MM.1S (cell line): ENCODE data around the gene HS2ST1.

Source experiments
- DNase-seq: peaks from one replicate; pipeline ENCODE4 v3.0.0-alpha.2; 2015
- H2AFZ ChIP-seq: fragments of 300-600 bp; sonication (generic); 2 replicates; pipeline ENCODE4 v1.6.0; 2016; ENCODE audit warnings: antibody characterized with exemption, low read length
- H3F3A ChIP-seq: fragments of 300-600 bp; sonication (generic); 2 replicates; pipeline ENCODE4 v1.6.1; 2016; ENCODE audit warnings: mild to moderate bottlenecking, antibody characterized with exemption, low read length, moderate library complexity, mixed read lengths; ENCODE audit not compliant: insufficient read depth
- H3K27ac ChIP-seq: fragments of 300-600 bp; sonication (generic); 2 replicates; pipeline ENCODE4 v1.5.1; 2016; ENCODE audit warnings: mild to moderate bottlenecking, low read length
- H3K27me3 ChIP-seq: fragments of 300-600 bp; sonication (generic); replicated peaks from 2 replicates; pipeline ENCODE4 v1.6.0; 2016; ENCODE audit warnings: low read length; ENCODE audit not compliant: insufficient read depth
- H3K36me3 ChIP-seq: fragments of 300-600 bp; sonication (generic); replicated peaks from 2 replicates; pipeline ENCODE4 v1.6.1; 2016; ENCODE audit warnings: mild to moderate bottlenecking, low read length, mixed read lengths; ENCODE audit not compliant: insufficient read depth
- H3K4me1 ChIP-seq: fragments of 300-600 bp; sonication (generic); 2 replicates; pipeline ENCODE4 v1.6.1; 2016; ENCODE audit warnings: low read length, mixed read lengths
- H3K4me2 ChIP-seq: fragments of 300-600 bp; sonication (generic); 2 replicates; pipeline ENCODE4 v1.6.0; 2016; ENCODE audit warnings: low read depth, low read length
- H3K4me3 ChIP-seq: fragments of 300-600 bp; sonication (generic); 2 replicates; pipeline ENCODE4 v1.5.1; 2016; ENCODE audit warnings: low read length, mixed read lengths
- H3K79me2 ChIP-seq: fragments of 300-600 bp; sonication (generic); 2 replicates; pipeline ENCODE4 v1.6.1; 2016; ENCODE audit warnings: mixed run types, low read length, mixed read lengths
- H3K9ac ChIP-seq: fragments of 300-600 bp; sonication (generic); 2 replicates; pipeline ENCODE4 v1.6.1; 2016; ENCODE audit warnings: low read length, mixed read lengths
- H3K9me2 ChIP-seq: fragments of 300-600 bp; sonication (generic); replicated peaks from 2 replicates; pipeline ENCODE4 v1.6.1; 2016; ENCODE audit warnings: mild to moderate bottlenecking, low read length, mixed read lengths; ENCODE audit not compliant: insufficient read depth
- H3K9me3 ChIP-seq: fragments of 300-600 bp; sonication (generic); replicated peaks from 2 replicates; pipeline ENCODE4 v1.6.1; 2016; ENCODE audit warnings: mild to moderate bottlenecking, low read length, mixed read lengths; ENCODE audit not compliant: insufficient read depth
- H4K20me1 ChIP-seq: fragments of 300-600 bp; sonication (generic); 2 replicates; pipeline ENCODE4 v1.6.1; 2016; ENCODE audit warnings: mild to moderate bottlenecking, low read length, moderate library complexity, mixed read lengths; ENCODE audit not compliant: insufficient read depth
- EZH2 ChIP-seq: fragments of 300-600 bp; sonication (generic); optimal IDR thresholded peaks from 2 replicates; pipeline ENCODE3; 2017; ENCODE audit warnings: low read depth, mild to moderate bottlenecking, antibody characterized with exemption, low read length, mixed read lengths
- EZH2phosphoT487 ChIP-seq: fragments of 300-600 bp; sonication (generic); IDR thresholded peaks from 2 replicates; pipeline ENCODE4 v1.6.1; 2018; ENCODE audit warnings: antibody characterized with exemption, low read length
- TF ChIP-seq, protein P1 (sequence below): fragments of 300-600 bp; sonication (generic); IDR thresholded peaks from 2 replicates; pipeline ENCODE4 v1.5.1; 2016; ENCODE audit warnings: antibody characterized with exemption, low read length, mixed read lengths

The HS2ST1 gene

DNA sequence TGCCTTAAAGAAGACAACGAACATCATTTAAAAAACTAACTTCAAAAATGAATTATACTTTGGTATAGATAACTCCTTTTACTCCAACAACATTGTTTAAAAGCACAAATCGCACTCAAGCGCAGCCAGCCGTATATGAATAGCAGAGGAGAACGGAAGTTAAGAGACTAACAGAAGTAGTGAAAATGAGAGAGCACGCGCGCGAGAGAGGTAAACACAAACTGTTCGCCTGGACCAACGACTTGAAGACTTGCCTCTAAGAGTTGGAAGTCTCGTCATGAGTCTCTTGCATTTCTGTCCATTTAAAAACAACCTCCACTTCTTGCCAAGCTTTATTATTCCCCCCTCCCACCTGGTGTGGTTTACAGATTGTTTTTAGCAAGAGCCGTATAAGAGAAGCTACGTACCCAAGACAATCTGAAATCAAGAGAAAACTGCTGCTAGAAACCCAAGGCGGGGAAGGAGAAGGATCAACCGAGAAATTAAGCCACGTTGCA lies 988 bp upstream of the HS2ST1 start:
- Histone ChIP-seq H3K9me2 (no peaks in the 10 kb centered on the region), H3K4me1 (peaks cover 17% of the 10 kb centered on the region), H3K4me2 (peak overlapping the region; percentile 87), H3K9me3 (no peaks in the 10 kb centered on the region), H3F3A (peaks cover 11% of the 10 kb centered on the region), H3K9ac (peak overlapping the region; percentile 95), H3K4me3 (peak overlapping the region; percentile 95), H3K79me2 (peaks cover 93% of the 10 kb centered on the region), H2AFZ (peak overlapping the region; percentile 83), H3K27ac (peak overlapping the region; percentile 79), H4K20me1 (peaks cover 4% of the 10 kb centered on the region; the same call in 1 of the 2 replicates), H3K27me3 (no peaks in the 10 kb centered on the region), H3K36me3 (peaks cover 4% of the 10 kb centered on the region; the same call in 1 of the 2 replicates)
- TF ChIP-seq EZH2: no peak
- no peak for TF ChIP-seq EZH2phosphoT487
- TF ChIP-seq, protein P1, sequence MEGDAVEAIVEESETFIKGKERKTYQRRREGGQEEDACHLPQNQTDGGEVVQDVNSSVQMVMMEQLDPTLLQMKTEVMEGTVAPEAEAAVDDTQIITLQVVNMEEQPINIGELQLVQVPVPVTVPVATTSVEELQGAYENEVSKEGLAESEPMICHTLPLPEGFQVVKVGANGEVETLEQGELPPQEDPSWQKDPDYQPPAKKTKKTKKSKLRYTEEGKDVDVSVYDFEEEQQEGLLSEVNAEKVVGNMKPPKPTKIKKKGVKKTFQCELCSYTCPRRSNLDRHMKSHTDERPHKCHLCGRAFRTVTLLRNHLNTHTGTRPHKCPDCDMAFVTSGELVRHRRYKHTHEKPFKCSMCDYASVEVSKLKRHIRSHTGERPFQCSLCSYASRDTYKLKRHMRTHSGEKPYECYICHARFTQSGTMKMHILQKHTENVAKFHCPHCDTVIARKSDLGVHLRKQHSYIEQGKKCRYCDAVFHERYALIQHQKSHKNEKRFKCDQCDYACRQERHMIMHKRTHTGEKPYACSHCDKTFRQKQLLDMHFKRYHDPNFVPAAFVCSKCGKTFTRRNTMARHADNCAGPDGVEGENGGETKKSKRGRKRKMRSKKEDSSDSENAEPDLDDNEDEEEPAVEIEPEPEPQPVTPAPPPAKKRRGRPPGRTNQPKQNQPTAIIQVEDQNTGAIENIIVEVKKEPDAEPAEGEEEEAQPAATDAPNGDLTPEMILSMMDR: no peak
- peak; percentile 62 for DNase-seq

DNA sequence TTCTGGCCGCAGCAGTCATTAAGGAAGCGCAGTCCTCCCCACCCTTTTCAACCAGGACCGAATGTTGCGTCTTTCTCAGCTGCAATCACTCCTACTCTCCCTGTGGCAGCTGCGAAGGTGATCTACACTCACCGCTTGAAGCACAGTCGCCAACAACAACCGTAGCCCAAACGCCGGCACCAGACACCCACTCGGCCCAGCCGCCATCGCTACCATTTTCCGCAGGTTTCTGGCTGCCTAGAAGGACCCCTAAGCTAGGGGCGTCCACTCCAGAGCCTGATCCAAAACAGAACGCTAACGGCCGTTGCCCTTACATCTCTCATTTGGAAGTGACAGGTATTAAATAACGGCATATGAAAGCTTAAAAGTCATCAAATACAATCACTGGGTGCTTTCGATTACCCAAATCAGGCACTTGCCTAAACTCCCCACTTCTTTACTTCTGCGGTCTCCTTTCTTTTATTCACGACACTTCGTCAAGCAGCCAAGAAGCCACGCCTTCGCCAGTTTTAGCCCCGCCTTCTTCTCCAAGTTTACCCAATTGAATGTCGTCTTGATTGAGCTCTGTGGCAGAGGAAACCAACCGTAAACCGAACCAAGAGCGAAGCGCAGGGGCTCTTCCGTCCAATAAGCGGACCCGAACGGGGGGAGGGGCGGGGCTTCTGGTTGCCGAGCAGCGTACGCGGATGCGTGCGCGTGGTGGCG lies 387 bp upstream of the HS2ST1 start, which contains the start of gene SELENOF:
Gene SELENOF, minus strand, starts transcription at position 231 of the 705 bp plus-strand sequence. Its CDS starts 15 bp downstream, at position 216.
- H3K4me1 ChIP-seq: peaks cover 17% of the 10 kb centered on the region

DNA sequence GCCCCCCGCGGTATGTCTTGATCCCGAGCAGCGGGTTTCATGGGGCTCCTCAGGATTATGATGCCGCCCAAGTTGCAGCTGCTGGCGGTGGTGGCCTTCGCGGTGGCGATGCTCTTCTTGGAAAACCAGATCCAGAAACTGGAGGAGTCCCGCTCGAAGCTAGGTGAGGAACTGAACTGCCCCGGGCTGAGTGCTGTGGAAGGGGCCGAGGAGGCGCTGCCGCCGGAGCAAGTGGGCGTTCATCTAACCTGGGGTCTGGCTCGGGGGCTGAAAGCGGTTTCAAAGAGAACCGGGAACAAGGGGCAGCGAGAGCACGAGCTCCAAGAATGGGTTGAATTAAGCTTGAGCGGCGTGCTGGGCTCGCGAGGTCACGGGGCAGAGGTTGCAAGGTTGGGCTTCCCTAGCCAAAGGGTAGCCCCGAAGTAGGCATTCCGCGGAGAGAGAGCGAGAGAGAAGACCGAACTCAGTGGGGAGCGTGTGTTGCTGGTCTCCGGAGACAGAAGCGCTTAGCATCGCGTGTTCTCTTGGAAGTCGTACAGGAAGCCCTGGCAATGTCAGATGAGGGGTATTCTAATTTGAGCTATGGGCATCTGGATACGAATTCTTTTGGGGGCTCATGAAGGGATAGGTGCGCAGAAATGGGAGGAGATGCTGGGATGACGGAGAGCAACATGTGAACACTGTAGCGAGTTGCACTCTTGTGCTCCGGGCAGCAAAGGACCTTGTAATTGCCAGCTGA lies 732 bp downstream of the HS2ST1 start:
- peaks cover 11% of the 10 kb centered on the region for H3F3A ChIP-seq
- H4K20me1 ChIP-seq: no peaks in the 10 kb centered on the region
- H2AFZ ChIP-seq: peak overlapping the region; percentile 97
- peak overlapping the region; percentile 78 for H3K9ac ChIP-seq
- no peaks in the 10 kb centered on the region; the same call in 1 of the 2 replicates for H3K36me3 ChIP-seq
- no peaks in the 10 kb centered on the region for H3K9me3 ChIP-seq
- peak; percentile 47 for DNase-seq
- H3K79me2 ChIP-seq: peaks cover 91% of the 10 kb centered on the region
- H3K9me2 ChIP-seq: no peaks in the 10 kb centered on the region
- peak overlapping the region; percentile 49; the same call in 1 of the 2 replicates for H3K27ac ChIP-seq
- H3K4me2 ChIP-seq: peak overlapping the region; percentile 76
- peaks cover 17% of the 10 kb centered on the region for H3K4me1 ChIP-seq
- H3K27me3 ChIP-seq: no peaks in the 10 kb centered on the region
- TF ChIP-seq EZH2phosphoT487: no peak
- no peak for TF ChIP-seq EZH2
- TF ChIP-seq, protein P1: no peak
- peak overlapping the region; percentile 91 for H3K4me3 ChIP-seq

More for the DNA sequence above, 387 bp upstream of the HS2ST1 start, which contains the start of gene SELENOF:
- peak within 1 kb of the TSS; percentile 97 for H2AFZ ChIP-seq
- H3K27ac ChIP-seq: peak within 1 kb of the TSS; percentile 79
- H3K4me3 ChIP-seq: peak within 1 kb of the TSS; percentile 95
- peaks cover 91% of the 10 kb centered on the region for H3K79me2 ChIP-seq
- H4K20me1 ChIP-seq: no peaks in the 10 kb centered on the region
- no peak for TF ChIP-seq EZH2
- TF ChIP-seq EZH2phosphoT487: no peak
- TF ChIP-seq, protein P1: no peak
- H3K9me2 ChIP-seq: no peaks in the 10 kb centered on the region
- peak within 1 kb of the TSS; percentile 95 for H3K9ac ChIP-seq
- DNase-seq: peak; percentile 100
- H3F3A ChIP-seq: peaks cover 11% of the 10 kb centered on the region
- H3K4me2 ChIP-seq: peak within 1 kb of the TSS; percentile 87
- no peaks in the 10 kb centered on the region for H3K27me3 ChIP-seq
- H3K36me3 ChIP-seq: peaks cover 4% of the 10 kb centered on the region; the same call in 1 of the 2 replicates
- H3K9me3 ChIP-seq: no peaks in the 10 kb centered on the region
